ENCODE data around the gene TTC27. TPM values are rescaled to one million over a fixed set of nuclear protein-coding genes. Genes with fewer than 3 reads are reported as not detected.

Gene TTC27
- total RNA-seq, 1 donor from 2014 or later = 18.4 TPM

- Mint-ChIP-seq H3K36me3 (peaks cover 28% of the 10 kb centered on the region), H3K9me3 (no peaks in the 10 kb centered on the region), H3K4me3 (no peak overlapping the region), H3K4me1 (no peaks in the 10 kb centered on the region), H3K27me3 (ENCODE audit: low read depth) (no peaks in the 10 kb centered on the region), H3K27ac (no peak overlapping the region)
- DNase-seq (ENCODE audit: low spot score in 2 of 2, unreplicated experiment in 2 of 2) = no peak
- no peak for TF ChIP-seq CTCF (IDR thresholded peaks at IDR 0.05; ENCODE audit: unreplicated experiment)
These were observed 40.4 kb downstream of the TTC27 start for GRCh38 chr2:32668254-32668653.

- H3K4me3 Mint-ChIP-seq = no peak overlapping the region
- TF ChIP-seq CTCF (IDR thresholded peaks at IDR 0.05; ENCODE audit: unreplicated experiment) = no peak
- DNase-seq (ENCODE audit: low spot score in 2 of 2, unreplicated experiment in 2 of 2) = no peak
- no peak overlapping the region for H3K27ac Mint-ChIP-seq
- no peaks in the 10 kb centered on the region for H3K4me1 Mint-ChIP-seq
- peaks cover 19% of the 10 kb centered on the region for H3K36me3 Mint-ChIP-seq
- H3K9me3 Mint-ChIP-seq = no peaks in the 10 kb centered on the region
- no peaks in the 10 kb centered on the region for H3K27me3 Mint-ChIP-seq (ENCODE audit: low read depth)
These were observed 44.2 kb downstream of the TTC27 start for GRCh38 chr2:32671885-32672533.

GRCh38 chr2:32678825-32679224 is 51.0 kb downstream of the TTC27 start:
- TF ChIP-seq CTCF (IDR thresholded peaks at IDR 0.05; ENCODE audit: unreplicated experiment) = no peak
- H3K27ac Mint-ChIP-seq = no peak overlapping the region
- H3K9me3 Mint-ChIP-seq = no peaks in the 10 kb centered on the region

DNA sequence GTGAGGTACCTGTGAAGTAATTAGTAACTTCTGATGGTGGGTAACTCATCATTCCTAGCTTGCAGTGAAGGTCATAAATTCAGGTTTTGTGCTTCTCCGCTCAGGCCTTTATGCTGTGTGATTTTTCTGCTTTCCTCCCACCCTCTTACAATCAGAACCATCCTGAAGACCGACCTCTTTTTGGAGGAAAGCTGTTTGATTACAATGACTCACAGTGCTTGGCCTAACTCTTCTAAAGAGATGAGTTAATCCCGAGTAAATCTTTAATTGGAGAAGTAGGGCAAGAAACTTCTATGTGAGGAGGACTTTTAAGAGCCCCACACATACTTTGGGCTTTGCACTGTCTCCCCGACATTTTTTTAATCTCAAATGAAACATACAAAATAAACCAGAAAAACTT is 53.1 kb downstream of the TTC27 start:
- no peaks in the 10 kb centered on the region for H3K27me3 Mint-ChIP-seq (ENCODE audit: low read depth)
- H3K4me1 Mint-ChIP-seq = no peaks in the 10 kb centered on the region
- H3K4me3 Mint-ChIP-seq = no peak overlapping the region
- TF ChIP-seq CTCF (IDR thresholded peaks at IDR 0.05; ENCODE audit: unreplicated experiment) = no peak
- peaks cover 13% of the 10 kb centered on the region for H3K36me3 Mint-ChIP-seq
- no peaks in the 10 kb centered on the region for H3K9me3 Mint-ChIP-seq
- no peak overlapping the region for H3K27ac Mint-ChIP-seq
- DNase-seq (ENCODE audit: low spot score in 2 of 2, unreplicated experiment in 2 of 2) = no peak

More at GRCh38 chr2:32678825-32679224, 51.0 kb downstream of the TTC27 start:
- DNase-seq (ENCODE audit: low spot score in 2 of 2, unreplicated experiment in 2 of 2) = no peak
- Mint-ChIP-seq H3K27me3 (ENCODE audit: low read depth) (no peaks in the 10 kb centered on the region), H3K36me3 (peaks cover 13% of the 10 kb centered on the region), H3K4me3 (no peak overlapping the region), H3K4me1 (no peaks in the 10 kb centered on the region)

GRCh38 chr2:32683520-32684086 is 55.8 kb downstream of the TTC27 start:
- Mint-ChIP-seq H3K4me1 (no peaks in the 10 kb centered on the region), H3K36me3 (peaks cover 13% of the 10 kb centered on the region), H3K9me3 (no peaks in the 10 kb centered on the region), H3K27ac (no peak overlapping the region), H3K27me3 (ENCODE audit: low read depth) (no peaks in the 10 kb centered on the region), H3K4me3 (no peak overlapping the region)
- TF ChIP-seq CTCF (IDR thresholded peaks at IDR 0.05; ENCODE audit: unreplicated experiment) = no peak
- no peak for DNase-seq (ENCODE audit: low spot score in 2 of 2, unreplicated experiment in 2 of 2)

Measured in mesothelial cell of epicardium (in vitro differentiated cells).